Measurements from ENCODE around the gene KRAS. TPM values are rescaled to one million over a fixed set of nuclear protein-coding genes. Genes with fewer than 3 reads are reported as not detected.

The KRAS gene
- total RNA-seq, 2 experiments from 2014 or later = 17.0 to 19.0 TPM

DNA sequence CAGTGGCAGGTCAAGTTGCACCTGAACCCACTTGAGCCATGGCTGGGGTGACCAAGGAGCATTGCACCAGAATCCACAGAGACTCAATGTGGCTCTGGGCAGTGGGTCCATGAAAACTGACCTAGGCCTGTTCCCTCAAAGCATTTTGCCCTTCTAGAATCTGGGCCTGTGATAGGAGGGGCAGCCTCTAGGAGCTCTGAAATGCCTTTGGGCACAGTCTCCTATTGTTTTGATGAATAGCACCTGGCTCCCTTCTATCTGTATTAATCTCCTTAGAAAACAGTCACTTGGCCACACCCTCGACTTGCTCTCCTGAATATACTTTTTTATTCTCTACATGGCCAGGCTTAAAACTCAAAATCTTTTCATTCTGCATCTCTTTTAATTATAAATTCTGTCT, 14.1 kb upstream of the KRAS start:
- CTCF ChIA-PET = interaction anchor here (1.5 kb wide), 1 partner anchor 108 kb away, joined by 3 read pairs; no protein-coding TSS in a partner anchor
- intact Hi-C loops (cut with micrococcal nuclease) = no loop called here

DNA sequence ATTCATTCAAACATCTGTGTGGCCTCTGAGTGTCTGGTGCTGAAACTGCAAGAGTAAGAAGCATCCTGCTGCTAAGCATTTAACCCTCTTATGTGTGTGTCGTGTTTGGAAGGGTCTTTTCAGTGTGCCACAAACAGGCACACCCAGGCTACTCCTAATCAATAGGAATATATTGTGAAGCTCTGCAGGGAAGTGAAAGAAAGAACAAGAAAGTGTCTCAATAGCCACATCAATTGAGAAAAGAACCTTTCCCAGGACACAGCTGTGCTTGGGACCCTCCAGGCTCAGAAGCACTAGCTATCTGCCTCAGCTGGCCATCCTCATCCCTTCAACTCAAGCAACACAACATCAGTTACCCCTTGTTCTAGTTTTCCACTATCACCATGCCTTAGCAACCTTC, 13.4 kb upstream of the KRAS start:
- ChIA-PET POLR2A (interaction anchor here (1.3 kb wide), 1 partner anchor 13 kb away, joined by 3 read pairs; no protein-coding TSS in a partner anchor), CTCF (interaction anchor here (1.5 kb wide), 1 partner anchor 108 kb away, joined by 3 read pairs; no protein-coding TSS in a partner anchor)
- no peak for ATAC-seq
- intact Hi-C loops (cut with micrococcal nuclease) = no loop called here
- H3K27me3 Mint-ChIP-seq = no peaks in the 10 kb centered on the region
- H3K9me3 Mint-ChIP-seq = no peaks in the 10 kb centered on the region
- no peak for TF ChIP-seq CTCF (IDR thresholded peaks at IDR 0.05)
- no peak overlapping the region for H3K4me3 Mint-ChIP-seq
- no peaks in the 10 kb centered on the region for H3K36me3 Mint-ChIP-seq (ENCODE audit: low read depth)
- H3K4me1 Mint-ChIP-seq (ENCODE audit: low read depth) = peaks cover 2% of the 10 kb centered on the region
- no peak overlapping the region for H3K27ac Mint-ChIP-seq
- no peak for DNase-seq

More for the DNA sequence above, 14.1 kb upstream of the KRAS start:
- Mint-ChIP-seq H3K36me3 (ENCODE audit: low read depth) (no peaks in the 10 kb centered on the region), H3K27me3 (no peaks in the 10 kb centered on the region), H3K4me1 (ENCODE audit: low read depth) (peaks cover 5% of the 10 kb centered on the region), H3K27ac (no peak overlapping the region), H3K4me3 (no peak overlapping the region), H3K9me3 (no peaks in the 10 kb centered on the region)
- no peak for TF ChIP-seq CTCF (IDR thresholded peaks at IDR 0.05)
- DNase-seq (no peak), ATAC-seq (no peak)
- POLR2A ChIA-PET = interaction anchor here (0.9 to 1.3 kb wide), 2 partner anchors 13 to 45 kb away, joined by 3 read pairs; no protein-coding TSS in a partner anchor

DNA sequence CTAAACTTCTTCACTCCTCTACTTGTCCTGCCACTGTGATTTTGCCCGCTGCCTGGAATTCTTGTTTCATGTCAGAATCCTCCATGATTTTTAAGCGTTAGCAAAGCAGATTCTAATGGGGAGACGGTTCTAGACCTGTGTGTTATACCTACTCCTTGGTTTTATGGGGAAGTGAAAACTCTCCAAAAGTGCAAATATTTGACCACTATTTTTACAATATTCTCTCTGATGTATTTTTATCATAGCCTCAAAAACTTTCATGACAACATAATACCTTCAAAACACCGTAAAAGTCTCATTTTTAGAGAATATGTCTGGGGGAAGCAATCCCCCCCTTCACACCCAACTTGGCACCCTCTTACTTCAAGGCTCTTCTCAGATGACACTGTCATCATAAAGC, 12.9 kb upstream of the KRAS start:
- no peaks in the 10 kb centered on the region for H3K9me3 Mint-ChIP-seq
- H3K27me3 Mint-ChIP-seq = no peaks in the 10 kb centered on the region
- CTCF ChIA-PET = interaction anchor here (1.5 kb wide), 1 partner anchor 109 kb away, joined by 3 read pairs; no protein-coding TSS in a partner anchor
- DNase-seq (no peak), ATAC-seq (no peak)
- TF ChIP-seq CTCF (IDR thresholded peaks at IDR 0.05) = no peak
- intact Hi-C loops (cut with micrococcal nuclease) = no loop called here
- no peak overlapping the region for H3K27ac Mint-ChIP-seq
- H3K36me3 Mint-ChIP-seq (ENCODE audit: low read depth) = no peaks in the 10 kb centered on the region
- H3K4me3 Mint-ChIP-seq = no peak overlapping the region
- POLR2A ChIA-PET = interaction anchor here (1.3 kb wide), 2 partner anchors 12 kb away, joined by 3 to 4 read pairs; partner anchors contain the start of gene KRAS
- H3K4me1 Mint-ChIP-seq (ENCODE audit: low read depth) = peaks cover 4% of the 10 kb centered on the region

DNA sequence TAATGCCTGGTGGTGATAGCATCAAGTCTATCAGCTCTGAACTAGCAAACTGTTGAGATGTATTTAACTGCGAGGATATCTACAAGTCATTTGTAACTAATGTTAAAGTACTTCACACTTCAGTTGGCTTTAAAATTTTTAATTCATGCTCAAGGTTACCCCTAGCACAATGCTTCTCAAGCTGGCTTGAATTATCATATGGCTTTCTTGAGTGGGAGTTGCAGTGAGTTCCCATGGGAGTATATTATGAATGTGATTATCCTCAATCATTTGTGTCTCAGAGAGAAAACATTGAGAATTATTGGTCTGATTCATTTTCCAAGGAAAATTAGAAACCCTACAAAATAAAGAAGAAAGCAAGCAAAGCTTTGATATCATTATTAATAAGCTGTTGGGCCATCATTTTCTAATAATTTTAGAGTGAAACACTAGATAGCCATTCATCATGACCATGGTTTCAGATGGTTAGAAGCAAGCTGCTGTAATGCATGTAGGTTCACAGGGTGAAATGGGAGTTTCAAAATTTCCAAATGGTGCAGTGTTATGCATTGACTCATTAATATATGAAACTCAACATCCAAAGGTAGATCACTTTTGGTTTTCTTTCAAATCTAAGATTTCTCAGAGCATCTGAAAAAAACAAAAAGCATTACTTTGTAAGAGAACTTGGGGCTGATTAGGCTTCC, 11.8 kb upstream of the KRAS start:
- CTCF ChIA-PET = interaction anchor here (1.3 to 1.6 kb wide), 2 partner anchors 10 to 21 kb away, joined by 3 to 5 read pairs; no protein-coding TSS in a partner anchor
- DNase-seq = no peak
- no peak for TF ChIP-seq CTCF (IDR thresholded peaks at IDR 0.05)
- Mint-ChIP-seq H3K27ac (no peak overlapping the region), H3K4me3 (no peak overlapping the region), H3K9me3 (no peaks in the 10 kb centered on the region), H3K36me3 (ENCODE audit: low read depth) (no peaks in the 10 kb centered on the region), H3K27me3 (no peaks in the 10 kb centered on the region), H3K4me1 (ENCODE audit: low read depth) (peaks cover 4% of the 10 kb centered on the region)
- POLR2A ChIA-PET = interaction anchor here (1.3 kb wide), 1 partner anchor 11 kb away, joined by 4 read pairs; the partner anchor contains the start of gene KRAS
- intact Hi-C loops (cut with micrococcal nuclease) = no loop called here
- ATAC-seq = no peak

Measured in activated CD8-positive, alpha-beta T cell treated with anti-CD3 and anti-CD28 coated beads for 36 hours (primary cell).